MM.1S (cell line): ENCODE data around the gene KATNAL2.

ENCODE experiments used
- EZH2 ChIP-seq: fragments of 300-600 bp; sonication (generic); optimal IDR thresholded peaks from 2 replicates; pipeline ENCODE3; 2017; ENCODE audit warnings: low read depth, mild to moderate bottlenecking, antibody characterized with exemption, low read length, mixed read lengths
- TF ChIP-seq, protein P1 (sequence below): fragments of 300-600 bp; sonication (generic); IDR thresholded peaks from 2 replicates; pipeline ENCODE4 v1.5.1; 2016; ENCODE audit warnings: antibody characterized with exemption, low read length, mixed read lengths

DNA sequence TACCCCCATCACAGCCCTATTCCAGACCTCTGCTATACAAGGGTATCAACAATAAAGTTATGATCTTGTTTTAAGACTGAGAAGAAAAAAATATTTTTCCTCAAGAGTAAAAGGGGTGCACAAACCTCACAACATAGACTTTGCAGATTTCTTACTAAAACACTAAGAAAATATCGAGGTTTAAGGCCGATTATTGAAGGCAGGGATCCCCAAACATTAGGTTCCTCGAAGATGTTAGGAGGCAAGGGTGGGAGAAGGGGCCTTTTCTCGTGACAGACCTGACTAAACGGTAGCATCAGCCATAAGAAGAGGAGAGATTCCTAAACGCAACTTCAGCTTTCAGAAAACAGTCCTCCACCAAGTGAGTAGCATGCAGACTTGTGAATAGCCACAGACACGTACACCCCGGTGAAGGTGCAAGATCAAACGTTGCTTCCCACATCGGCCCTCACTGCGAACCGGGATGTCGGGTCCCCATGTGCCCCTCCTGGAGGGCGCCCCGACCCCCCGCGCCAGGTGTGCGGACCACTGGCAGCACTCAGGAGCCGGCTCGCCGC lies 773 bp upstream of the KATNAL2 start:
- TF ChIP-seq EZH2: no peak
- TF ChIP-seq, protein P1, sequence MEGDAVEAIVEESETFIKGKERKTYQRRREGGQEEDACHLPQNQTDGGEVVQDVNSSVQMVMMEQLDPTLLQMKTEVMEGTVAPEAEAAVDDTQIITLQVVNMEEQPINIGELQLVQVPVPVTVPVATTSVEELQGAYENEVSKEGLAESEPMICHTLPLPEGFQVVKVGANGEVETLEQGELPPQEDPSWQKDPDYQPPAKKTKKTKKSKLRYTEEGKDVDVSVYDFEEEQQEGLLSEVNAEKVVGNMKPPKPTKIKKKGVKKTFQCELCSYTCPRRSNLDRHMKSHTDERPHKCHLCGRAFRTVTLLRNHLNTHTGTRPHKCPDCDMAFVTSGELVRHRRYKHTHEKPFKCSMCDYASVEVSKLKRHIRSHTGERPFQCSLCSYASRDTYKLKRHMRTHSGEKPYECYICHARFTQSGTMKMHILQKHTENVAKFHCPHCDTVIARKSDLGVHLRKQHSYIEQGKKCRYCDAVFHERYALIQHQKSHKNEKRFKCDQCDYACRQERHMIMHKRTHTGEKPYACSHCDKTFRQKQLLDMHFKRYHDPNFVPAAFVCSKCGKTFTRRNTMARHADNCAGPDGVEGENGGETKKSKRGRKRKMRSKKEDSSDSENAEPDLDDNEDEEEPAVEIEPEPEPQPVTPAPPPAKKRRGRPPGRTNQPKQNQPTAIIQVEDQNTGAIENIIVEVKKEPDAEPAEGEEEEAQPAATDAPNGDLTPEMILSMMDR: no peak
